DND-41 (cell line): ENCODE measurements around the gene FYB1.

Experiments used
- CTCF ChIP-seq: IDR thresholded peaks from 2 replicates; pipeline ENCODE4 v1.5.1; 2012; ENCODE audit warnings: borderline replicate concordance, low read length, moderate library complexity, mild to moderate bottlenecking; ENCODE audit not compliant: poor library complexity, severe bottlenecking; ENCODE audit errors: extremely low read depth
- EZH2 ChIP-seq: IDR thresholded peaks from 3 replicates; pipeline ENCODE4 v1.6.1; 2012; ENCODE audit warnings: borderline replicate concordance, low read depth, mild to moderate bottlenecking, moderate library complexity, low read length, inconsistent platforms; ENCODE audit not compliant: severe bottlenecking

- TF ChIP-seq CTCF (no peak), EZH2 (no peak)
Measured at GRCh38 chr5:39218482-39219402, 621 bp downstream of the FYB1 start.
